ENCODE data around the gene STON2.
"Not testable (repeated sequence)": the region's sequence is repeated elsewhere in the genome, so short reads cannot be mapped to it uniquely, and the experiment has no call there.

The STON2 gene

DNA sequence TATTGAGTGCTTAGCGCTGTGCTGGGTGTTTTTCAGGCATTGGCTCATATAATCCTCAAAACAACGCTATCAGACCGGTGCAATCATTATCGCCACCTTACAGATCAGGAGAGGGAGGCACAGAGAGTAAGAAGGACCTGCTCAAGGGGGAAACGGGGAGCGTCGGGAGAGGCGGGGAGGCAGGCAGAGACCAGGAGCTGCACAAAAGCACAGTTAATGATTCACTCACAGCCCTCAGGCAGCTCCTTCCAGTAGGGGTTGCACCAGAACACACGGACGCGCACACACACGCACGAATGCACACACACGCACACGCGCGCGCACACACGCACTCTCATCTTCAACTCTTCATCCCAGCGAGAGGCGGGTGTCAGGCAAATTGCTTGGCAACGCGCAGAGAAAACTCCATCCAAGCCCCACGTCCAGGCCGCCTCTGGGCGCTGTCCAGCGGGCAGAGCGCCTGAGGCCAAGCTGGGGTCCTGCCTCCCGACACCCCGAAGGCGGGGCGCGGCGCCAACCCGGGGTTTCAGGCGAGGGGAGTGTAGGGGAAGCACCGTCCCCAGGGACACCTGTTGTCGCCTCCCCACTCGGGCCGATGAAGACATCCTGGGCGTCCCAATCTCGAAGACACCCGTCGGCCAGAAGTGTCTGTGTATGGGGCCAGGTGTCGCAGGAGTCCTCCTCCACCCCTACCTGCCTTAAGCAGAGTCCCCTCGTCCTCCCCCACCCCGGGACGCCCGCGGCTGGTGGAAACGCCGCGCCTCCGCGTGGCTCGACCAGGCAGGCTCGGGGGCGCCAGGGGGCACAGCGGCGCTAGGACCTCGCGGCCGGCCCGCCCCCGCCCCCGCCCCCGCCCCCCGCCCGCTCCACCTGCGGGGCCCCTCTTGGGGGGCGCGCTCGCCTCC is 35.5 kb upstream of the STON2 start:
- H3K4me1 ChIP-seq (ENCODE audit: control insufficient read depth, insufficient read depth, low read length): peaks cover 22% of the 10 kb centered on the region
- H3K9ac ChIP-seq (ENCODE audit: low read length): peak overlapping the region; percentile 6
- peaks cover 50% of the 10 kb centered on the region for H3K27me3 ChIP-seq (ENCODE audit: control insufficient read depth, insufficient read depth, low read length)
- H3K9me3 ChIP-seq (ENCODE audit: control insufficient read depth, insufficient read depth, low read depth, low read length): no peaks in the 10 kb centered on the region
- no peaks in the 10 kb centered on the region for H3K36me3 ChIP-seq (ENCODE audit: control insufficient read depth, insufficient read depth, low read length)
- no peak overlapping the region for H3K27ac ChIP-seq (ENCODE audit: low read depth, low read length)
- peak overlapping the region; percentile 71 for H3K4me3 ChIP-seq (ENCODE audit: low read depth, low read length)

DNA sequence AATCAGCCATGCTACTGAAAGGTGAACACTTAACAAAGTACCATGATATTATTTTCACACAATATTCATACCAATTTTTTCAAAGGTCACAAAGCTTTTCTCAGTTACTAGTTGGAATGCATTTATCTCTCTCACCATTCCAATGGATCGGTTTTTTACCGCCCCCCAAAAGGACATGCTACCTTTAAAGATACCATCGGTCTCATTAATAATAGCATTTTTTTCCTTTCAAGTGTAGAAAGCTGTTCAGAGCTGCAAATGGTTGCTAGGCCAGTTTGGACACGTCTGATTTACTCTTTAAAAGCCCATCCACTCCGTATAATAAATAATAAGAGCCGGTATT is 34.9 kb upstream of the STON2 start:
- no peak overlapping the region for H3K27ac ChIP-seq (ENCODE audit: low read depth, low read length)
- H3K4me1 ChIP-seq (ENCODE audit: control insufficient read depth, insufficient read depth, low read length): peaks cover 22% of the 10 kb centered on the region
- no peaks in the 10 kb centered on the region for H3K36me3 ChIP-seq (ENCODE audit: control insufficient read depth, insufficient read depth, low read length)
- no peaks in the 10 kb centered on the region for H3K9me3 ChIP-seq (ENCODE audit: control insufficient read depth, insufficient read depth, low read depth, low read length)
- H3K9ac ChIP-seq (ENCODE audit: low read length): no peak overlapping the region
- peaks cover 44% of the 10 kb centered on the region for H3K27me3 ChIP-seq (ENCODE audit: control insufficient read depth, insufficient read depth, low read length)
- H3K4me3 ChIP-seq (ENCODE audit: low read depth, low read length): peak overlapping the region; percentile 71

GRCh38 chr14:81434230-81434629 is 34.1 kb upstream of the STON2 start:
- no peaks in the 10 kb centered on the region for H3K9me3 ChIP-seq (ENCODE audit: control insufficient read depth, insufficient read depth, low read depth, low read length)
- H3K36me3 ChIP-seq (ENCODE audit: control insufficient read depth, insufficient read depth, low read length): no peaks in the 10 kb centered on the region
- H3K27ac ChIP-seq (ENCODE audit: low read depth, low read length): no peak overlapping the region
- H3K27me3 ChIP-seq (ENCODE audit: control insufficient read depth, insufficient read depth, low read length): peaks cover 41% of the 10 kb centered on the region
- peak overlapping the region; percentile 71; the same call in 1 of the 2 replicates for H3K4me3 ChIP-seq (ENCODE audit: low read depth, low read length)
- peaks cover 22% of the 10 kb centered on the region for H3K4me1 ChIP-seq (ENCODE audit: control insufficient read depth, insufficient read depth, low read length)
- no peak overlapping the region for H3K9ac ChIP-seq (ENCODE audit: low read length)

- Histone ChIP-seq H3K27ac (ENCODE audit: low read depth, low read length) (no peak overlapping the region), H3K36me3 (ENCODE audit: control insufficient read depth, insufficient read depth, low read length) (no peaks in the 10 kb centered on the region), H3K9ac (ENCODE audit: low read length) (no peak overlapping the region), H3K27me3 (ENCODE audit: control insufficient read depth, insufficient read depth, low read length) (peaks cover 32% of the 10 kb centered on the region), H3K9me3 (ENCODE audit: control insufficient read depth, insufficient read depth, low read depth, low read length) (no peaks in the 10 kb centered on the region), H3K4me1 (ENCODE audit: control insufficient read depth, insufficient read depth, low read length) (peaks cover 22% of the 10 kb centered on the region), H3K4me3 (ENCODE audit: low read depth, low read length) (no peak overlapping the region)
Measured at GRCh38 chr14:81433378-81433777, 33.3 kb upstream of the STON2 start.

- H3K9me3 ChIP-seq (ENCODE audit: control insufficient read depth, insufficient read depth, low read depth, low read length): no peaks in the 10 kb centered on the region
- H3K36me3 ChIP-seq (ENCODE audit: control insufficient read depth, insufficient read depth, low read length): no peaks in the 10 kb centered on the region
- H3K4me1 ChIP-seq (ENCODE audit: control insufficient read depth, insufficient read depth, low read length): peaks cover 31% of the 10 kb centered on the region
- peaks cover 23% of the 10 kb centered on the region for H3K27me3 ChIP-seq (ENCODE audit: control insufficient read depth, insufficient read depth, low read length)
- H3K27ac ChIP-seq (ENCODE audit: low read depth, low read length): no peak overlapping the region
- no peak overlapping the region for H3K9ac ChIP-seq (ENCODE audit: low read length)
- no peak overlapping the region for H3K4me3 ChIP-seq (ENCODE audit: low read depth, low read length)
Measured at GRCh38 chr14:81432219-81432661, 32.1 kb upstream of the STON2 start.

- H3K4me1 ChIP-seq (ENCODE audit: control insufficient read depth, insufficient read depth, low read length): peaks cover 28% of the 10 kb centered on the region
- H3K9me3 ChIP-seq (ENCODE audit: control insufficient read depth, insufficient read depth, low read depth, low read length): no peaks in the 10 kb centered on the region
- no peaks in the 10 kb centered on the region for H3K36me3 ChIP-seq (ENCODE audit: control insufficient read depth, insufficient read depth, low read length)
- no peak overlapping the region for H3K4me3 ChIP-seq (ENCODE audit: low read depth, low read length)
- H3K27me3 ChIP-seq (ENCODE audit: control insufficient read depth, insufficient read depth, low read length): peaks cover 11% of the 10 kb centered on the region
- no peak overlapping the region for H3K27ac ChIP-seq (ENCODE audit: low read depth, low read length)
- no peak overlapping the region for H3K9ac ChIP-seq (ENCODE audit: low read length)
Measured at GRCh38 chr14:81430235-81430634, 30.1 kb upstream of the STON2 start.

- not testable (repeated sequence) for H3K27me3 ChIP-seq (ENCODE audit: control insufficient read depth, insufficient read depth, low read length); H3K9ac ChIP-seq (ENCODE audit: low read length); H3K36me3 ChIP-seq (ENCODE audit: control insufficient read depth, insufficient read depth, low read length); H3K4me3 ChIP-seq (ENCODE audit: low read depth, low read length); H3K27ac ChIP-seq (ENCODE audit: low read depth, low read length); H3K9me3 ChIP-seq (ENCODE audit: control insufficient read depth, insufficient read depth, low read depth, low read length)
- peaks cover 23% of the 10 kb centered on the region for H3K4me1 ChIP-seq (ENCODE audit: control insufficient read depth, insufficient read depth, low read length)
Measured at GRCh38 chr14:81429749-81430148, 29.6 kb upstream of the STON2 start.

DNA sequence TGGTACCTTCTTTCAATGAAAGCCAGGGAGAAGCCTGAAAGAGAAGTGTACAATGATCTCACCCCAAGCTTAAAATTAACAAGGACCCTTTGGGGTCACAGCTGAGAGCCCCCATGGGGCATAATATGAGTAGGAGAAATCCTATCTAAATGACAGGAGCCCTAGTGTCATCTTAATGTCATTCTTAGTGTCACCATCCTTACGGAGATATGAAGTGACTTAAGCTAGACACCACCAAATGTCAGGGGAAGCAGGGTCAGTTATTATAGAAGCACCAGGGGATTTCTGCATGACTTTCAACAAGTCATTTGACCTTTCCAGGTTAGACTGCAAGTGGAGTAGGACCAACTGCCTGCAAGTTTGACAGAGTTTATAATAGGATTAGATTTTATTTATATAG is 28.9 kb upstream of the STON2 start:
- Histone ChIP-seq H3K9me3 (ENCODE audit: control insufficient read depth, insufficient read depth, low read depth, low read length) (no peaks in the 10 kb centered on the region), H3K4me1 (ENCODE audit: control insufficient read depth, insufficient read depth, low read length) (peaks cover 17% of the 10 kb centered on the region), H3K4me3 (ENCODE audit: low read depth, low read length) (no peak overlapping the region), H3K27me3 (ENCODE audit: control insufficient read depth, insufficient read depth, low read length) (no peaks in the 10 kb centered on the region), H3K9ac (ENCODE audit: low read length) (no peak overlapping the region), H3K36me3 (ENCODE audit: control insufficient read depth, insufficient read depth, low read length) (no peaks in the 10 kb centered on the region), H3K27ac (ENCODE audit: low read depth, low read length) (no peak overlapping the region)

GRCh38 chr14:81427348-81428058 is 27.4 kb upstream of the STON2 start:
- Histone ChIP-seq H3K36me3 (ENCODE audit: control insufficient read depth, insufficient read depth, low read length) (no peaks in the 10 kb centered on the region), H3K9me3 (ENCODE audit: control insufficient read depth, insufficient read depth, low read depth, low read length) (no peaks in the 10 kb centered on the region), H3K4me1 (ENCODE audit: control insufficient read depth, insufficient read depth, low read length) (peaks cover 12% of the 10 kb centered on the region), H3K27me3 (ENCODE audit: control insufficient read depth, insufficient read depth, low read length) (no peaks in the 10 kb centered on the region), H3K4me3 (ENCODE audit: low read depth, low read length) (no peak overlapping the region), H3K9ac (ENCODE audit: low read length) (no peak overlapping the region), H3K27ac (ENCODE audit: low read depth, low read length) (no peak overlapping the region)

GRCh38 chr14:81423504-81423903 is 23.4 kb upstream of the STON2 start:
- no peak overlapping the region for H3K27ac ChIP-seq (ENCODE audit: low read depth, low read length)
- no peak overlapping the region for H3K9ac ChIP-seq (ENCODE audit: low read length)
- no peaks in the 10 kb centered on the region for H3K9me3 ChIP-seq (ENCODE audit: control insufficient read depth, insufficient read depth, low read depth, low read length)
- no peak overlapping the region for H3K4me3 ChIP-seq (ENCODE audit: low read depth, low read length)
- no peaks in the 10 kb centered on the region for H3K36me3 ChIP-seq (ENCODE audit: control insufficient read depth, insufficient read depth, low read length)
- no peaks in the 10 kb centered on the region for H3K27me3 ChIP-seq (ENCODE audit: control insufficient read depth, insufficient read depth, low read length)
- peaks cover 12% of the 10 kb centered on the region for H3K4me1 ChIP-seq (ENCODE audit: control insufficient read depth, insufficient read depth, low read length)

- H3K36me3 ChIP-seq (ENCODE audit: control insufficient read depth, insufficient read depth, low read length): no peaks in the 10 kb centered on the region
- H3K27ac ChIP-seq (ENCODE audit: low read depth, low read length): no peak overlapping the region
- no peak overlapping the region for H3K9ac ChIP-seq (ENCODE audit: low read length)
- H3K4me1 ChIP-seq (ENCODE audit: control insufficient read depth, insufficient read depth, low read length): no peaks in the 10 kb centered on the region
- H3K27me3 ChIP-seq (ENCODE audit: control insufficient read depth, insufficient read depth, low read length): no peaks in the 10 kb centered on the region
- H3K4me3 ChIP-seq (ENCODE audit: low read depth, low read length): no peak overlapping the region
- peaks cover 4% of the 10 kb centered on the region; the same call in 1 of the 2 replicates for H3K9me3 ChIP-seq (ENCODE audit: control insufficient read depth, insufficient read depth, low read depth, low read length)
Measured at GRCh38 chr14:81418057-81418790, 18.1 kb upstream of the STON2 start.
